ENCODE results near the gene TAC3. TPM values are rescaled to one million over a fixed set of nuclear protein-coding genes. Genes with fewer than 3 reads are reported as not detected.
A peak's percentile ranks its signal among the peaks of the same experiment; 100 is the strongest.
"Not testable (repeated sequence)": the region's sequence is repeated elsewhere in the genome, so short reads cannot be mapped to it uniquely, and the experiment has no call there.

Gene TAC3
- total RNA-seq, 1 experiment from 2014 or later: 6.2 TPM

GRCh38 chr12:56987011-56987410, 29.3 kb downstream of the TAC3 start:
- no peak overlapping the region for H3K4me2 ChIP-seq (ENCODE audit: insufficient read depth, insufficient read length, low read length)
- no peak overlapping the region for H3K4ac ChIP-seq (ENCODE audit: low read depth, low read length)
- H3K9ac ChIP-seq (ENCODE audit: extremely low read depth, insufficient read length, low read length): no peak overlapping the region
- peaks cover 18 to 23% of the 10 kb centered on the region in 2 experiments for H3K4me1 Mint-ChIP-seq
- H3K36me3 Mint-ChIP-seq (ENCODE audit: insufficient read depth in 1 of 3, low read depth in 3 of 3): no peaks in the 10 kb centered on the region; a peak in 1 of 7 replicates
- no peak overlapping the region for H2AK5ac ChIP-seq (ENCODE audit: insufficient read length, low read length)
- no peak overlapping the region for H4K5ac ChIP-seq (ENCODE audit: insufficient read length, low read depth, low read length)
- H3K27me3 ChIP-seq (ENCODE audit: insufficient read depth, low read length): no peaks in the 10 kb centered on the region
- no peak overlapping the region for H2BK12ac ChIP-seq (ENCODE audit: insufficient read length, low read depth, low read length)
- H3K9me3 Mint-ChIP-seq: no peaks in the 10 kb centered on the region
- no peak overlapping the region for H3K14ac ChIP-seq (ENCODE audit: insufficient read depth, low read length)
- H2BK5ac ChIP-seq (ENCODE audit: insufficient read length, low read length): no peak overlapping the region
- H3K27ac Mint-ChIP-seq: peak overlapping the region in 1 of 3 experiments; percentile 29; a peak in 1 of 7 replicates
- no peak overlapping the region for H3K18ac ChIP-seq (ENCODE audit: insufficient read length, low read depth, low read length)
- TF ChIP-seq, protein P1, sequence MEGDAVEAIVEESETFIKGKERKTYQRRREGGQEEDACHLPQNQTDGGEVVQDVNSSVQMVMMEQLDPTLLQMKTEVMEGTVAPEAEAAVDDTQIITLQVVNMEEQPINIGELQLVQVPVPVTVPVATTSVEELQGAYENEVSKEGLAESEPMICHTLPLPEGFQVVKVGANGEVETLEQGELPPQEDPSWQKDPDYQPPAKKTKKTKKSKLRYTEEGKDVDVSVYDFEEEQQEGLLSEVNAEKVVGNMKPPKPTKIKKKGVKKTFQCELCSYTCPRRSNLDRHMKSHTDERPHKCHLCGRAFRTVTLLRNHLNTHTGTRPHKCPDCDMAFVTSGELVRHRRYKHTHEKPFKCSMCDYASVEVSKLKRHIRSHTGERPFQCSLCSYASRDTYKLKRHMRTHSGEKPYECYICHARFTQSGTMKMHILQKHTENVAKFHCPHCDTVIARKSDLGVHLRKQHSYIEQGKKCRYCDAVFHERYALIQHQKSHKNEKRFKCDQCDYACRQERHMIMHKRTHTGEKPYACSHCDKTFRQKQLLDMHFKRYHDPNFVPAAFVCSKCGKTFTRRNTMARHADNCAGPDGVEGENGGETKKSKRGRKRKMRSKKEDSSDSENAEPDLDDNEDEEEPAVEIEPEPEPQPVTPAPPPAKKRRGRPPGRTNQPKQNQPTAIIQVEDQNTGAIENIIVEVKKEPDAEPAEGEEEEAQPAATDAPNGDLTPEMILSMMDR (conservative IDR thresholded peaks at IDR 0.05): no peak
- H4K91ac ChIP-seq (ENCODE audit: insufficient read length, low read depth, low read length): no peak overlapping the region
- no peak overlapping the region for H2BK15ac ChIP-seq (ENCODE audit: low read depth, low read length)
- no peak overlapping the region for H4K8ac ChIP-seq (replicated peaks; ENCODE audit: insufficient read length, low read depth, low read length)
- no peaks in the 10 kb centered on the region for H3K79me2 ChIP-seq (ENCODE audit: insufficient read depth, low read length)
- no peaks in the 10 kb centered on the region for H3K79me1 ChIP-seq (ENCODE audit: insufficient read depth, low read depth, low read length, poor library complexity, severe bottlenecking)
- DNase-seq: no peak
- H3K4me3 Mint-ChIP-seq: peak overlapping the region in 1 of 2 experiments; percentile 22; a peak in 1 of 5 replicates
- H4K20me1 ChIP-seq (ENCODE audit: control insufficient read depth, insufficient read depth, insufficient read length): no peaks in the 10 kb centered on the region
- H3K27ac ChIP-seq (ENCODE audit: insufficient read length, low read depth, low read length): no peak overlapping the region
- H3K4me1 ChIP-seq (ENCODE audit: insufficient read depth, low read length): peaks cover 3% of the 10 kb centered on the region; the same call in 1 of the 2 replicates
- H3T11ph ChIP-seq (ENCODE audit: low read length): no peak overlapping the region
- H3K9me3 ChIP-seq (ENCODE audit: control insufficient read depth, low read depth, low read length): no peaks in the 10 kb centered on the region
- no peak overlapping the region for H2AFZ ChIP-seq (ENCODE audit: low read length)
- H3K23ac ChIP-seq (ENCODE audit: insufficient read length, low read depth, low read length): no peak overlapping the region
- no peaks in the 10 kb centered on the region for H3K23me2 ChIP-seq (ENCODE audit: insufficient read length, low read depth, low read length, poor library complexity, severe bottlenecking)
- peaks cover 1% of the 10 kb centered on the region; the same call in 1 of the 2 replicates for H3K27me3 Mint-ChIP-seq (ENCODE audit: low read depth)
- H2BK120ac ChIP-seq (ENCODE audit: low read depth, low read length, poor library complexity, severe bottlenecking): no peak overlapping the region
- no peak overlapping the region for H3K56ac ChIP-seq (ENCODE audit: insufficient read length, low read depth, low read length)
- H2BK20ac ChIP-seq (ENCODE audit: low read depth, low read length, poor library complexity, severe bottlenecking): no peak overlapping the region

DNA sequence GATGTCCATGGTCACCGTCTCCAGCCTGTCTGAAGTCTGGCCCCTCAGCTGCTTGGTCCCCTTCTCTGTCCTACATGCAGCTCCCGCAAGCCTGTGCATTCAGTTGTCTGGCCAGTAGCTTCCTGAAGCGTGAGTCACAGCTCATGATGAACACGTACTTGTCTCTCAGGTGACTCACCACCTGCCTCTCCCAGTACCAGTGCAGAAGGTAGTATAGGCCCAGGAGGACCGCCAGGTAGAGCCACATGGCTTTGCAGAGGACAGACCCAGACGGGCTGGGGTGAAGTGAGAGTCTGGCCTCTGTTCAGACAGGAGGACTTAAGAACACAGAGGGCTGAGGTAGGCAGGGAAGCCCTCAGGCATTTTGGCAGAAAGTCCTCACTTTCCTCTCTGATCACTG, 30.6 kb downstream of the TAC3 start:
- not testable (repeated sequence) for H3K4ac ChIP-seq (ENCODE audit: low read depth, low read length); H3K79me1 ChIP-seq (ENCODE audit: insufficient read depth, low read depth, low read length, poor library complexity, severe bottlenecking); H3K18ac ChIP-seq (ENCODE audit: insufficient read length, low read depth, low read length); H2AFZ ChIP-seq (ENCODE audit: low read length); H3K23ac ChIP-seq (ENCODE audit: insufficient read length, low read depth, low read length); H4K91ac ChIP-seq (ENCODE audit: insufficient read length, low read depth, low read length); H3K27me3 Mint-ChIP-seq (ENCODE audit: low read depth); H3K27ac ChIP-seq (ENCODE audit: insufficient read length, low read depth, low read length); H3K9me3 Mint-ChIP-seq; H2BK15ac ChIP-seq (ENCODE audit: low read depth, low read length); H3K23me2 ChIP-seq (ENCODE audit: insufficient read length, low read depth, low read length, poor library complexity, severe bottlenecking); H2BK120ac ChIP-seq (ENCODE audit: low read depth, low read length, poor library complexity, severe bottlenecking); H3K27me3 ChIP-seq (ENCODE audit: insufficient read depth, low read length); H3K9ac ChIP-seq (ENCODE audit: extremely low read depth, insufficient read length, low read length); H4K20me1 ChIP-seq (ENCODE audit: control insufficient read depth, insufficient read depth, insufficient read length); H3K56ac ChIP-seq (ENCODE audit: insufficient read length, low read depth, low read length); H3K4me1 ChIP-seq (ENCODE audit: insufficient read depth, low read length); H3K9me3 ChIP-seq (ENCODE audit: control insufficient read depth, low read depth, low read length); H3K14ac ChIP-seq (ENCODE audit: insufficient read depth, low read length); H4K8ac ChIP-seq (replicated peaks; ENCODE audit: insufficient read length, low read depth, low read length); H3T11ph ChIP-seq (ENCODE audit: low read length); H3K4me2 ChIP-seq (ENCODE audit: insufficient read depth, insufficient read length, low read length); H2BK5ac ChIP-seq (ENCODE audit: insufficient read length, low read length); H2BK20ac ChIP-seq (ENCODE audit: low read depth, low read length, poor library complexity, severe bottlenecking); H2BK12ac ChIP-seq (ENCODE audit: insufficient read length, low read depth, low read length); H3K36me3 Mint-ChIP-seq (ENCODE audit: insufficient read depth in 1 of 3, low read depth in 3 of 3); H3K4me3 Mint-ChIP-seq; H2AK5ac ChIP-seq (ENCODE audit: insufficient read length, low read length); H4K5ac ChIP-seq (ENCODE audit: insufficient read length, low read depth, low read length); H3K79me2 ChIP-seq (ENCODE audit: insufficient read depth, low read length)
- no CpG with 5 or more reads among the region's 6 CpGs for WGBS (ENCODE audit: extremely low coverage, insufficient read length, low lambda C conversion rate)
- H3K4me1 Mint-ChIP-seq: peaks cover 12 to 17% of the 10 kb centered on the region in 2 experiments
- H3K27ac Mint-ChIP-seq: 0 out of 7 replicates have a peak overlapping the region, but pooled peaks of 1 of the 3 experiments have one; percentile 29
- DNase-seq: peak; percentile 60

Measured in H9 (cell line).